GM12878 (cell line): ENCODE results near the gene BRCA2. TPM values are rescaled to one million over a fixed set of nuclear protein-coding genes. Genes with fewer than 3 reads are reported as not detected.

Source experiments
- CEBPB ChIP-seq, 2 experiments: fragments of 150-350 bp in 1 of 2; IDR thresholded peaks; 2 replicates each; pipeline ENCODE4 v1.6.1; 2012 to 2014; ENCODE audit warnings: low read depth in 2 of 2, low read length in 2 of 2, borderline replicate concordance in 1 of 2, inconsistent platforms in 1 of 2
- MTA2 ChIP-seq: fragments of 450-650 bp; IDR thresholded peaks from 2 replicates; pipeline ENCODE4 v1.6.1; 2016; ENCODE audit warnings: low read depth, mild to moderate bottlenecking, moderate library complexity
- NFYB ChIP-seq: IDR thresholded peaks from 2 replicates; pipeline ENCODE4 v1.6.1; 2011; ENCODE audit warnings: low read depth, mild to moderate bottlenecking, low read length, improper control_type of control experiment, moderate library complexity; ENCODE audit not compliant: insufficient read depth
- REST ChIP-seq: IDR thresholded peaks from 2 replicates; pipeline ENCODE4 v1.6.1; 2012; ENCODE audit warnings: mild to moderate bottlenecking, low read depth, low read length
- SMARCA5 ChIP-seq: fragments of 450-650 bp; IDR thresholded peaks from 2 replicates; pipeline ENCODE4 v1.6.1; 2017; ENCODE audit warnings: mild to moderate bottlenecking
- STAT1 ChIP-seq: fragments of 450-650 bp; conservative IDR thresholded peaks from 2 replicates; pipeline ENCODE4 v1.6.1; 2014; ENCODE audit warnings: antibody characterized with exemption, mild to moderate bottlenecking
- ZBTB40 ChIP-seq: fragments of 450-650 bp; IDR thresholded peaks from 2 replicates; pipeline ENCODE4 v1.6.1; 2016; ENCODE audit warnings: mild to moderate bottlenecking, moderate library complexity, borderline replicate concordance
- polyA plus RNA-seq, 11 experiments: library from polyadenylated mRNA; depleted of rRNA in 4 of 11; unstranded in 6 of 11; stranded (reverse) in 5 of 11; fragments of >200 nt; fragmentation: Nextera tagmentation in 4 of 11; fragmentation: Illumina TruSeq in 1 of 11; extraction: Ambion mirVana in 4 of 11; extraction: Trizol in 1 of 11; gene quantifications; 1 replicate in 1 of 11; 2 replicates in 10 of 11; pipeline versions ENCODE4 v1.2.1 to v1.2.3, GENCODE V29; 2011 to 2016; ENCODE audit warnings: inconsistent platforms in 2 of 11, missing spikeins in 2 of 11, low read depth in 1 of 11
- total RNA-seq, 4 experiments: library from RNA; depleted of rRNA in 3 of 4; stranded (reverse); fragments of >200 nt in 3 of 4; fragmentation: Illumina TruSeq in 1 of 4; extraction: Trizol in 1 of 4; gene quantifications; 2 replicates each; pipeline versions ENCODE4 v1.2.1 to v1.2.3, GENCODE V29; 2013 to 2021
- TF ChIP-seq, protein P1 (sequence below): IDR thresholded peaks from 2 replicates; pipeline ENCODE4 v1.6.1; 2012; ENCODE audit warnings: improper control_type of control experiment, low read depth, low read length; ENCODE audit not compliant: insufficient replicate concordance

Gene BRCA2
- total and polyA plus RNA-seq, 10 of the 15 experiments (the other 5 are each of a cell fraction or from before 2014, with no cell fraction given) = 7.6 to 42.2 (median 23.9) TPM

DNA sequence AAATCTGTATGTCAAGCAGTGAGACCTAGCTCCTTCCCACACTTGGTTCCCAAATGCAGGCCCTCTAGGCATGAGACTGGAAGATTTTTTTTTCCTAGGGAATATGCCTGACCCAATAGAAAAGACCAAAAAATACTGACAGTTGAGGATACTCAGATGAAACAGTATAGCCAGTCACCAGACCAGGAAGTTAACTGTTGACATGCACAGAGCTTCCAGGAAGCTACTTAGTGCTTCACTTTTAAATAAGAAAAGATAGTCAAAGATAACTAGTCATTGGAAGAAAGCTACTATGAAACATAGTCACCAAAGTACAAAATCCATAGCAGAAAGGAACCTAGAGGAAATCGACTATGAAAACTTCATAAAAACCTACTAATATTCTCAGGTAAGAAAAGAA lies 32.3 kb downstream of the BRCA2 start (continued):
- TF ChIP-seq REST = no peak
- TF ChIP-seq CEBPB (IDR thresholded peaks at IDR 0.05; ENCODE audit: borderline replicate concordance in 1 of 2, low read depth in 2 of 2, low read length in 2 of 2) = no peak
- no peak for TF ChIP-seq STAT1
- no peak for TF ChIP-seq ZBTB40
- no peak for TF ChIP-seq NFYB
- TF ChIP-seq SMARCA5 = no peak
- no peak for TF ChIP-seq MTA2
- TF ChIP-seq, protein P1, sequence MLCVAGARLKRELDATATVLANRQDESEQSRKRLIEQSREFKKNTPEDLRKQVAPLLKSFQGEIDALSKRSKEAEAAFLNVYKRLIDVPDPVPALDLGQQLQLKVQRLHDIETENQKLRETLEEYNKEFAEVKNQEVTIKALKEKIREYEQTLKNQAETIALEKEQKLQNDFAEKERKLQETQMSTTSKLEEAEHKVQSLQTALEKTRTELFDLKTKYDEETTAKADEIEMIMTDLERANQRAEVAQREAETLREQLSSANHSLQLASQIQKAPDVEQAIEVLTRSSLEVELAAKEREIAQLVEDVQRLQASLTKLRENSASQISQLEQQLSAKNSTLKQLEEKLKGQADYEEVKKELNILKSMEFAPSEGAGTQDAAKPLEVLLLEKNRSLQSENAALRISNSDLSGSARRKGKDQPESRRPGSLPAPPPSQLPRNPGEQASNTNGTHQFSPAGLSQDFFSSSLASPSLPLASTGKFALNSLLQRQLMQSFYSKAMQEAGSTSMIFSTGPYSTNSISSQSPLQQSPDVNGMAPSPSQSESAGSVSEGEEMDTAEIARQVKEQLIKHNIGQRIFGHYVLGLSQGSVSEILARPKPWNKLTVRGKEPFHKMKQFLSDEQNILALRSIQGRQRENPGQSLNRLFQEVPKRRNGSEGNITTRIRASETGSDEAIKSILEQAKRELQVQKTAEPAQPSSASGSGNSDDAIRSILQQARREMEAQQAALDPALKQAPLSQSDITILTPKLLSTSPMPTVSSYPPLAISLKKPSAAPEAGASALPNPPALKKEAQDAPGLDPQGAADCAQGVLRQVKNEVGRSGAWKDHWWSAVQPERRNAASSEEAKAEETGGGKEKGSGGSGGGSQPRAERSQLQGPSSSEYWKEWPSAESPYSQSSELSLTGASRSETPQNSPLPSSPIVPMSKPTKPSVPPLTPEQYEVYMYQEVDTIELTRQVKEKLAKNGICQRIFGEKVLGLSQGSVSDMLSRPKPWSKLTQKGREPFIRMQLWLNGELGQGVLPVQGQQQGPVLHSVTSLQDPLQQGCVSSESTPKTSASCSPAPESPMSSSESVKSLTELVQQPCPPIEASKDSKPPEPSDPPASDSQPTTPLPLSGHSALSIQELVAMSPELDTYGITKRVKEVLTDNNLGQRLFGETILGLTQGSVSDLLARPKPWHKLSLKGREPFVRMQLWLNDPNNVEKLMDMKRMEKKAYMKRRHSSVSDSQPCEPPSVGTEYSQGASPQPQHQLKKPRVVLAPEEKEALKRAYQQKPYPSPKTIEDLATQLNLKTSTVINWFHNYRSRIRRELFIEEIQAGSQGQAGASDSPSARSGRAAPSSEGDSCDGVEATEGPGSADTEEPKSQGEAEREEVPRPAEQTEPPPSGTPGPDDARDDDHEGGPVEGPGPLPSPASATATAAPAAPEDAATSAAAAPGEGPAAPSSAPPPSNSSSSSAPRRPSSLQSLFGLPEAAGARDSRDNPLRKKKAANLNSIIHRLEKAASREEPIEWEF = no peak
